CD14-positive monocyte (primary cell): ENCODE measurements around the gene LYRM4. TPM values are rescaled to one million over a fixed set of nuclear protein-coding genes. Genes with fewer than 3 reads are reported as not detected.
"Not testable (repeated sequence)": the region's sequence is repeated elsewhere in the genome, so short reads cannot be mapped to it uniquely, and the experiment has no call there.

Experiments used
- DNase-seq, 3 donors: peaks; one replicate each; pipeline ENCODE4 v3.0.0-alpha.2; 2011 to 2022
- H2AFZ ChIP-seq: 2 replicates; pipeline ENCODE4 v1.6.0; 2012; ENCODE audit warnings: mild to moderate bottlenecking, low read depth, low read length, inconsistent platforms; ENCODE audit not compliant: insufficient read depth, poor library complexity, severe bottlenecking
- H3K27ac ChIP-seq, 2 donors: 1 replicate in 1 of 2; 2 replicates in 1 of 2; pipeline ENCODE4 v1.5.1; 2012 to 2013; ENCODE audit warnings: low read length in 2 of 2, control low read depth in 1 of 2, inconsistent platforms in 1 of 2, low read depth in 1 of 2, mild to moderate bottlenecking in 1 of 2
- H3K27me3 ChIP-seq, 2 donors: one replicate each; pipeline versions ENCODE4 v1.6.0 to v1.6.1; 2011 to 2013; ENCODE audit warnings: low read length in 2 of 2; ENCODE audit not compliant: control insufficient read depth in 2 of 2, insufficient read depth in 2 of 2
- H3K36me3 ChIP-seq, 2 donors: replicated peaks in 1 of 2; 1 replicate in 1 of 2; 2 replicates in 1 of 2; pipeline versions ENCODE4 v1.5.1 to v1.6.1; 2012 to 2013; ENCODE audit warnings: low read length in 2 of 2, control low read depth in 1 of 2, inconsistent platforms in 1 of 2, mild to moderate bottlenecking in 1 of 2; ENCODE audit not compliant: insufficient read depth in 2 of 2, control insufficient read depth in 1 of 2
- H3K4me1 ChIP-seq, 2 donors: 1 replicate in 1 of 2; 2 replicates in 1 of 2; pipeline versions ENCODE4 v1.5.1 to v1.6.1; 2012 to 2013; ENCODE audit warnings: low read length in 2 of 2, control low read depth in 1 of 2, inconsistent platforms in 1 of 2, mild to moderate bottlenecking in 1 of 2, moderate library complexity in 1 of 2; ENCODE audit not compliant: insufficient read depth in 2 of 2, control insufficient read depth in 1 of 2
- H3K4me2 ChIP-seq: replicated peaks from 2 replicates; pipeline ENCODE3; 2012; ENCODE audit warnings: low read length, moderate library complexity, mild to moderate bottlenecking; ENCODE audit not compliant: poor library complexity, severe bottlenecking; ENCODE audit errors: extremely low read depth
- H3K4me3 ChIP-seq, 3 experiments: fragments of 200-600 bp in 1 of 3; sonication (generic) in 1 of 3; replicated peaks in 1 of 3; 1 replicate in 2 of 3; 2 replicates in 1 of 3; pipeline ENCODE4 v1.5.1; 2011 to 2013; ENCODE audit warnings: low read length in 3 of 3, mild to moderate bottlenecking in 3 of 3, control low read depth in 2 of 3, low read depth in 2 of 3, inconsistent platforms in 1 of 3, moderate library complexity in 1 of 3
- H3K79me2 ChIP-seq: 2 replicates; pipeline ENCODE4 v1.6.0; 2012; ENCODE audit warnings: mild to moderate bottlenecking, control low read depth, inconsistent platforms, low read length, moderate library complexity; ENCODE audit not compliant: insufficient read depth
- H3K9ac ChIP-seq: 2 replicates; pipeline ENCODE4 v1.6.0; 2017; ENCODE audit warnings: low read length, mild to moderate bottlenecking; ENCODE audit not compliant: insufficient read depth, poor library complexity, severe bottlenecking
- H3K9me3 ChIP-seq, 2 donors: replicated peaks in 1 of 2; 1 replicate in 1 of 2; 2 replicates in 1 of 2; pipeline versions ENCODE4 v1.5.1 to v1.6.1; 2012 to 2013; ENCODE audit warnings: low read length in 2 of 2, control low read depth in 1 of 2; ENCODE audit not compliant: control insufficient read depth in 1 of 2, insufficient read depth in 1 of 2
- H4K20me1 ChIP-seq: 2 replicates; pipeline ENCODE4 v1.6.0; 2012; ENCODE audit warnings: mild to moderate bottlenecking, low read length, control low read depth, moderate library complexity; ENCODE audit not compliant: insufficient read depth
- H3K27ac Mint-ChIP-seq, 7 donors: one replicate each; pipeline ENCODE4 v1.8.0; 2020; ENCODE audit warnings: mild to moderate bottlenecking in 7 of 7, mixed read lengths in 7 of 7, moderate library complexity in 6 of 7, inconsistent platforms in 2 of 7
- H3K27me3 Mint-ChIP-seq, 3 donors: one replicate each; pipeline ENCODE4 v1.8.0; 2021 to 2022; ENCODE audit warnings: low read depth in 3 of 3, mild to moderate bottlenecking in 3 of 3, mixed read lengths in 3 of 3, moderate library complexity in 3 of 3, inconsistent platforms in 1 of 3
- H3K36me3 Mint-ChIP-seq, 2 donors: one replicate each; pipeline ENCODE4 v1.8.0; 2020; ENCODE audit warnings: mixed read lengths in 2 of 2, inconsistent platforms in 1 of 2, mild to moderate bottlenecking in 1 of 2
- H3K4me1 Mint-ChIP-seq: one replicate; pipeline ENCODE4 v1.8.0; 2020; ENCODE audit warnings: mild to moderate bottlenecking, mixed read lengths
- H3K4me3 Mint-ChIP-seq, 2 donors: one replicate each; pipeline ENCODE4 v1.8.0; 2020; ENCODE audit warnings: mild to moderate bottlenecking in 2 of 2, mixed read lengths in 2 of 2, moderate library complexity in 1 of 2
- H3K9me3 Mint-ChIP-seq, 7 donors: one replicate each; pipeline ENCODE4 v1.8.0; 2020 to 2022; ENCODE audit warnings: mixed read lengths in 7 of 7, mild to moderate bottlenecking in 6 of 7, moderate library complexity in 6 of 7, inconsistent platforms in 2 of 7
- CTCF ChIP-seq: fragments of 200-600 bp; IDR thresholded peaks from one replicate; pipeline ENCODE4 v1.8.0; 2022; ENCODE audit warnings: antibody characterized with exemption, mild to moderate bottlenecking
- WGBS: methylation state at CpG from one replicate; pipeline ENCODE4 v1.1.5; 2013; ENCODE audit warnings: missing lambda C conversion rate; ENCODE audit not compliant: insufficient coverage; 5-methylcytosine and 5-hydroxymethylcytosine counted together
- intact Hi-C, 2 donors: fragments of 100-400 bp; cut with micrococcal nuclease; formaldehyde crosslinking; loops; one replicate each; pipeline versions ENCODE4 v1.15.0 to v1.15.1; 2023
- polyA plus RNA-seq, 3 donors: library from polyadenylated mRNA; depleted of rRNA in 1 of 3; unstranded in 2 of 3; stranded (reverse) in 1 of 3; fragments of 300-500 nt in 2 of 3; fragments of >200 nt in 1 of 3; fragmentation: Illumina TruSeq in 2 of 3; gene quantifications; 1 replicate in 2 of 3; 2 replicates in 1 of 3; pipeline ENCODE4 v1.2.3, GENCODE V29; 2012 to 2021

Gene LYRM4
- polyA plus RNA-seq, 3 donors, result 13.7 to 19.6 (median 18.1) TPM

GRCh38 chr6:5061152-5061551, 199.6 kb downstream of the LYRM4 start:
- H3K9me3 Mint-ChIP-seq, result peaks cover 0 to 2% (median 0%) of the 10 kb centered on the region in 7 donors
- WGBS, result no CpG with 5 or more reads among the region's 3 CpGs

GRCh38 chr6:5060439-5060838, 200.3 kb downstream of the LYRM4 start:
- intact Hi-C loops, H3K9ac ChIP-seq, H3K79me2 ChIP-seq, H3K27ac ChIP-seq, H4K20me1 ChIP-seq, H3K9me3 ChIP-seq, H3K27me3 Mint-ChIP-seq, H3K4me1 ChIP-seq, DNase-seq, H3K4me2 ChIP-seq, H3K36me3 ChIP-seq, H2AFZ ChIP-seq, H3K36me3 Mint-ChIP-seq, H3K27ac Mint-ChIP-seq, H3K9me3 Mint-ChIP-seq, H3K4me3 Mint-ChIP-seq, H3K27me3 ChIP-seq, H3K4me3 ChIP-seq: not testable (repeated sequence)
- H3K4me1 Mint-ChIP-seq, result peaks cover 14% of the 10 kb centered on the region
- 75% methylated on average over 2 of the region's 9 CpGs for WGBS

More at GRCh38 chr6:5061152-5061551, 199.6 kb downstream of the LYRM4 start:
- Histone ChIP-seq H4K20me1 (no peaks in the 10 kb centered on the region), H3K27ac (no peak overlapping the region), H3K4me3 (no peak overlapping the region), H3K9me3 (no peaks in the 10 kb centered on the region), H3K79me2 (no peaks in the 10 kb centered on the region), H3K4me2 (no peak overlapping the region), H3K9ac (no peak overlapping the region), H3K36me3 (no peaks in the 10 kb centered on the region), H3K27me3 (no peaks in the 10 kb centered on the region), H3K4me1 (no peaks in the 10 kb centered on the region), H2AFZ (no peak overlapping the region)
- Mint-ChIP-seq H3K4me1 (peaks cover 17% of the 10 kb centered on the region), H3K27me3 (peaks cover 0 to 5% (median 0%) of the 10 kb centered on the region in 3 donors), H3K36me3 (no peaks in the 10 kb centered on the region), H3K4me3 (no peak overlapping the region), H3K27ac (peak overlapping the region in 1 of 7 donors; percentile 20)
- no peak for TF ChIP-seq CTCF
- intact Hi-C loops, result no loop called here
- no peak for DNase-seq
